Fibroblast of villous mesenchyme (primary cell): ENCODE data around the gene NQO2. TPM values are rescaled to one million over a fixed set of nuclear protein-coding genes. Genes with fewer than 3 reads are reported as not detected.

Experiments used
- DNase-seq: peaks from one replicate; pipeline ENCODE4 v3.0.0-alpha.2; 2010; ENCODE audit warnings: low read depth
- H3K4me3 ChIP-seq: 2 replicates; pipeline ENCODE4 v1.5.1; 2011; ENCODE audit warnings: low read depth, mild to moderate bottlenecking, low read length
- CTCF ChIP-seq: IDR thresholded peaks from 2 replicates; pipeline ENCODE4 v1.5.1; 2012; ENCODE audit warnings: low read depth, mild to moderate bottlenecking, low read length; ENCODE audit not compliant: insufficient read depth
- total RNA-seq: library from RNA; depleted of rRNA; stranded (reverse); fragments of >200 nt; gene quantifications from 2 replicates; pipeline ENCODE4 v1.2.3, GENCODE V29; 2012

Gene NQO2
- total RNA-seq: 7.4 and 12.1 TPM in 2 replicates

GRCh38 chr6:2999618-3000557, at the start of gene NQO2:
NQO2 (plus strand) TSS chr6:2999894; CDS start chr6:3006553, 6,659 bp downstream.
- DNase-seq: peak; percentile 86
- TF ChIP-seq CTCF: peak; percentile 7
- H3K4me3 ChIP-seq: peak within 1 kb of the TSS; percentile 84

- no peak for TF ChIP-seq CTCF
- H3K4me3 ChIP-seq: no peak overlapping the region
- no peak for DNase-seq
These were observed 49.0 kb upstream of the NQO2 start for GRCh38 chr6:2950713-2951112.

- DNase-seq: no peak
- no peak for TF ChIP-seq CTCF
- no peak overlapping the region for H3K4me3 ChIP-seq
These were observed 48.0 kb upstream of the NQO2 start for GRCh38 chr6:2951728-2952127.

GRCh38 chr6:2952557-2953095, 47.1 kb upstream of the NQO2 start:
- TF ChIP-seq CTCF: peak; percentile 100
- H3K4me3 ChIP-seq: no peak overlapping the region
- peak; percentile 91 for DNase-seq

GRCh38 chr6:2953098-2953497, 46.6 kb upstream of the NQO2 start:
- TF ChIP-seq CTCF: no peak
- no peak overlapping the region for H3K4me3 ChIP-seq
- no peak for DNase-seq

GRCh38 chr6:2956930-2957685, 42.6 kb upstream of the NQO2 start:
- no peak overlapping the region for H3K4me3 ChIP-seq
- no peak for TF ChIP-seq CTCF
- DNase-seq: no peak
